Neural cell (in vitro differentiated cells): Measurements from ENCODE around the gene STAT3. TPM values are rescaled to one million over a fixed set of nuclear protein-coding genes. Genes with fewer than 3 reads are reported as not detected.

Source experiments
- H2AFZ ChIP-seq: fragments of 200-600, 300-800 bp; sonication (generic), shearing (Covaris generic); 2 replicates; pipeline ENCODE4 v1.6.0; 2014; ENCODE audit warnings: low read depth, mild to moderate bottlenecking, antibody characterized with exemption, low read length, moderate library complexity
- H3F3A ChIP-seq: fragments of 200-600 bp; shearing (Covaris generic); 2 replicates; pipeline ENCODE4 v1.6.1; 2016; ENCODE audit warnings: mild to moderate bottlenecking, moderate library complexity, mixed read lengths, antibody characterized with exemption, low read length; ENCODE audit not compliant: insufficient read depth, poor library complexity, severe bottlenecking
- H3K27ac ChIP-seq: fragments of 200-600, 300-800 bp; sonication (generic), shearing (Covaris generic); 2 replicates; pipeline ENCODE4 v1.5.1; 2014; ENCODE audit warnings: mild to moderate bottlenecking, low read length, moderate library complexity
- H3K27me3 ChIP-seq: fragments of 300-800, 200-600 bp; sonication (generic), shearing (Covaris generic); 2 replicates; pipeline ENCODE4 v1.6.0; 2014; ENCODE audit warnings: mild to moderate bottlenecking, low read depth, low read length, moderate library complexity; ENCODE audit not compliant: insufficient read depth
- H3K36me3 ChIP-seq: fragments of 300-800, 200-600 bp; sonication (generic), shearing (Covaris generic); 2 replicates; pipeline ENCODE4 v1.5.1; 2014; ENCODE audit warnings: mild to moderate bottlenecking, antibody characterized with exemption, low read length, moderate library complexity; ENCODE audit not compliant: insufficient read depth
- H3K4me2 ChIP-seq: fragments of 300-800, 200-600 bp; sonication (generic), shearing (Covaris generic); 2 replicates; pipeline ENCODE4 v1.6.0; 2014; ENCODE audit warnings: mild to moderate bottlenecking, low read length
- H3K4me3 ChIP-seq: fragments of 300-800, 200-600 bp; sonication (generic), shearing (Covaris generic); 2 replicates; pipeline ENCODE4 v1.5.1; 2014; ENCODE audit warnings: mild to moderate bottlenecking, low read length, moderate library complexity
- H3K79me2 ChIP-seq: fragments of 200-600 bp; shearing (Covaris generic); replicated peaks from 2 replicates; pipeline ENCODE4 v1.6.0; 2014; ENCODE audit warnings: mild to moderate bottlenecking, low read length, moderate library complexity; ENCODE audit not compliant: insufficient read depth
- H3K9ac ChIP-seq: fragments of 300-800, 200-600 bp; sonication (generic), shearing (Covaris generic); 2 replicates; pipeline ENCODE4 v1.6.1; 2016; ENCODE audit warnings: mild to moderate bottlenecking, low read length, mixed read lengths
- H3K9me2 ChIP-seq: fragments of 200-600 bp; shearing (Covaris generic); 2 replicates; pipeline ENCODE4 v1.6.1; 2016; ENCODE audit warnings: mild to moderate bottlenecking, low read length, mixed read lengths; ENCODE audit not compliant: insufficient read depth
- H3K9me3 ChIP-seq: fragments of 200-600, 300-800 bp; sonication (generic), shearing (Covaris generic); 2 replicates; pipeline ENCODE4 v1.6.1; 2016; ENCODE audit warnings: mild to moderate bottlenecking, mixed run types, low read length, moderate library complexity, mixed read lengths
- H4K20me1 ChIP-seq: fragments of 200-600 bp; shearing (Covaris generic); 2 replicates; pipeline ENCODE4 v1.6.1; 2016; ENCODE audit warnings: mild to moderate bottlenecking, mixed run types; ENCODE audit not compliant: insufficient read depth
- CTCF ChIP-seq: fragments of 450-650 bp; IDR thresholded peaks from 2 replicates; pipeline ENCODE4 v1.5.1; 2014; ENCODE audit warnings: antibody characterized with exemption, mild to moderate bottlenecking, moderate library complexity; ENCODE audit not compliant: poor library complexity, severe bottlenecking
- EP300 ChIP-seq: fragments of 450-650 bp; conservative IDR thresholded peaks from 2 replicates; pipeline ENCODE4 v1.6.1; 2014; ENCODE audit warnings: antibody characterized with exemption, mild to moderate bottlenecking, moderate library complexity; ENCODE audit not compliant: poor library complexity, severe bottlenecking
- EZH2 ChIP-seq: fragments of 200-600, 300-800 bp; shearing (Covaris generic), sonication (generic); IDR thresholded peaks from 2 replicates; pipeline ENCODE4 v1.6.1; 2014; ENCODE audit warnings: antibody characterized with exemption, low read length, borderline replicate concordance, mild to moderate bottlenecking; ENCODE audit not compliant: insufficient read depth, poor library complexity, severe bottlenecking
- MXI1 ChIP-seq: fragments of 450-650 bp; conservative IDR thresholded peaks from 2 replicates; pipeline ENCODE4 v1.6.1; 2014; ENCODE audit warnings: antibody characterized with exemption, mild to moderate bottlenecking; ENCODE audit not compliant: poor library complexity, severe bottlenecking
- POLR2AphosphoS5 ChIP-seq: IDR thresholded peaks from 2 replicates; pipeline ENCODE4 v1.6.1; 2012
- RAD21 ChIP-seq: fragments of 450-650 bp; conservative IDR thresholded peaks from 2 replicates; pipeline ENCODE4 v1.6.1; 2014; ENCODE audit warnings: antibody characterized with exemption, mild to moderate bottlenecking, moderate library complexity
- REST ChIP-seq: IDR thresholded peaks from 2 replicates; pipeline ENCODE4 v1.6.1; 2012; ENCODE audit warnings: borderline replicate concordance
- SMC3 ChIP-seq: fragments of 450-650 bp; conservative IDR thresholded peaks from 2 replicates; pipeline ENCODE4 v1.6.1; 2014; ENCODE audit warnings: antibody characterized with exemption, mild to moderate bottlenecking, moderate library complexity; ENCODE audit not compliant: poor library complexity
- TAF1 ChIP-seq: IDR thresholded peaks from 2 replicates; pipeline ENCODE4 v1.6.1; 2012; ENCODE audit warnings: low read depth
- polyA plus RNA-seq: library from polyadenylated mRNA; depleted of rRNA; stranded (reverse); fragments of >200 nt; gene quantifications from 2 replicates; pipeline ENCODE4 v1.2.3, GENCODE V29; 2014

STAT3 gene
- polyA plus RNA-seq, 1 donor from 2014 or later: 24.2 TPM

GRCh38 chr17:42363231-42363630, 25.0 kb downstream of the STAT3 start:
- Histone ChIP-seq H3K27ac (no peak overlapping the region), H3K27me3 (no peaks in the 10 kb centered on the region), H3K4me3 (no peak overlapping the region), H3K9me2 (no peaks in the 10 kb centered on the region), H3K36me3 (no peaks in the 10 kb centered on the region), H4K20me1 (no peaks in the 10 kb centered on the region), H3K79me2 (peaks cover 3% of the 10 kb centered on the region), H3K4me2 (no peak overlapping the region), H3F3A (no peaks in the 10 kb centered on the region), H2AFZ (no peak overlapping the region), H3K9me3 (no peaks in the 10 kb centered on the region), H3K9ac (no peak overlapping the region)
- TF ChIP-seq CTCF (no peak), RAD21 (no peak), EP300 (no peak), MXI1 (no peak), EZH2 (no peak), POLR2AphosphoS5 (no peak), SMC3 (no peak), TAF1 (no peak), REST (no peak)

GRCh38 chr17:42362245-42362961, 25.8 kb downstream of the STAT3 start:
- H4K20me1 ChIP-seq: no peaks in the 10 kb centered on the region
- no peaks in the 10 kb centered on the region for H3K9me2 ChIP-seq
- no peak overlapping the region for H3K9ac ChIP-seq
- TF ChIP-seq SMC3: no peak
- no peak for TF ChIP-seq POLR2AphosphoS5
- no peak for TF ChIP-seq RAD21
- no peak for TF ChIP-seq EP300
- no peak for TF ChIP-seq REST
- TF ChIP-seq MXI1: no peak
- TF ChIP-seq EZH2: no peak
- H2AFZ ChIP-seq: no peak overlapping the region
- no peak overlapping the region for H3K4me3 ChIP-seq
- H3K79me2 ChIP-seq: peaks cover 3% of the 10 kb centered on the region
- no peaks in the 10 kb centered on the region for H3K9me3 ChIP-seq
- no peak overlapping the region for H3K4me2 ChIP-seq
- no peaks in the 10 kb centered on the region for H3K27me3 ChIP-seq
- H3F3A ChIP-seq: no peaks in the 10 kb centered on the region
- H3K36me3 ChIP-seq: no peaks in the 10 kb centered on the region
- H3K27ac ChIP-seq: no peak overlapping the region
